GM23338 (cell line): ENCODE measurements around the gene ATIC. TPM values are rescaled to one million over a fixed set of nuclear protein-coding genes. Genes with fewer than 3 reads are reported as not detected.

ENCODE experiments used
- ATAC-seq: fragments of 200-7000 bp; cut with Tn5 transposase; 3 replicates; pipeline ENCODE4 v1.9.1; 2020
- DNase-seq: peaks from one replicate; pipeline ENCODE4 v3.0.0-alpha.2; 2015; ENCODE audit warnings: low spot score
- H2AFZ ChIP-seq: fragments of 200-600 bp; sonication (generic); 2 replicates; pipeline ENCODE4 v1.8.0; 2016; ENCODE audit warnings: antibody characterized with exemption, mild to moderate bottlenecking, moderate library complexity
- H3F3A ChIP-seq: fragments of 200-600 bp; sonication (generic); replicated peaks from 2 replicates; pipeline ENCODE4 v1.8.0; 2017; ENCODE audit warnings: antibody characterized with exemption, mixed run types, low read depth
- H3K27ac ChIP-seq: fragments of 200-600 bp; sonication (generic); 2 replicates; pipeline ENCODE4 v1.6.1; 2016; ENCODE audit warnings: low read depth
- H3K27me3 ChIP-seq: fragments of 200-600 bp; sonication (generic); 2 replicates; pipeline ENCODE4 v1.8.0; 2016; ENCODE audit warnings: mild to moderate bottlenecking, mixed run types, moderate library complexity; ENCODE audit not compliant: insufficient read depth
- H3K36me3 ChIP-seq: fragments of 200-600 bp; sonication (generic); 2 replicates; pipeline ENCODE4 v1.8.0; 2016; ENCODE audit warnings: mild to moderate bottlenecking; ENCODE audit not compliant: insufficient read depth
- H3K4me1 ChIP-seq: fragments of 200-600 bp; sonication (generic); 2 replicates; pipeline ENCODE4 v1.8.0; 2016; ENCODE audit warnings: mild to moderate bottlenecking, moderate library complexity; ENCODE audit not compliant: insufficient read depth
- H3K4me2 ChIP-seq: fragments of 200-600 bp; sonication (generic); 2 replicates; pipeline ENCODE4 v1.7.1; 2017; ENCODE audit warnings: mixed run types
- H3K4me3 ChIP-seq: fragments of 200-600 bp; sonication (generic); 2 replicates; pipeline ENCODE4 v1.6.1; 2016; ENCODE audit warnings: mixed run types
- H3K79me2 ChIP-seq: fragments of 200-600 bp; sonication (generic); replicated peaks from 2 replicates; pipeline ENCODE4 v1.8.0; 2017; ENCODE audit warnings: mild to moderate bottlenecking; ENCODE audit not compliant: insufficient read depth
- H3K9me2 ChIP-seq: fragments of 200-600 bp; sonication (generic); 2 replicates; pipeline ENCODE4 v1.8.0; 2017; ENCODE audit not compliant: insufficient read depth
- H4K20me1 ChIP-seq: fragments of 200-600 bp; sonication (generic); replicated peaks from 2 replicates; pipeline ENCODE4 v1.8.0; 2017; ENCODE audit warnings: mild to moderate bottlenecking; ENCODE audit not compliant: insufficient read depth
- H3K27ac Mint-ChIP-seq: 2 replicates; pipeline ENCODE4 v1.8.0; 2020; ENCODE audit warnings: inconsistent platforms, mild to moderate bottlenecking, moderate library complexity, mixed read lengths
- H3K27me3 Mint-ChIP-seq: 3 replicates; pipeline ENCODE4 v1.8.0; 2022; ENCODE audit warnings: low read depth, mild to moderate bottlenecking, moderate library complexity, mixed read lengths, inconsistent platforms; ENCODE audit not compliant: insufficient read depth, poor library complexity
- H3K36me3 Mint-ChIP-seq: 3 replicates; pipeline ENCODE4 v1.8.0; 2021; ENCODE audit warnings: low read depth, mild to moderate bottlenecking, inconsistent platforms, moderate library complexity, mixed read lengths
- H3K4me1 Mint-ChIP-seq: 3 replicates; pipeline ENCODE4 v1.8.0; 2020; ENCODE audit warnings: mild to moderate bottlenecking, inconsistent platforms, mixed read lengths
- H3K4me3 Mint-ChIP-seq: 3 replicates; pipeline ENCODE4 v1.8.0; 2021; ENCODE audit warnings: moderate library complexity, mild to moderate bottlenecking, inconsistent platforms, mixed read lengths
- H3K9me3 Mint-ChIP-seq: 3 replicates; pipeline ENCODE4 v1.8.0; 2020; ENCODE audit warnings: moderate library complexity, mild to moderate bottlenecking, inconsistent platforms, mixed read lengths
- CTCF ChIP-seq, 2 experiments: fragments of 200-600 bp in 1 of 2; sonication (generic) in 1 of 2; conservative IDR thresholded peaks; 2 replicates each; pipeline versions ENCODE4 v1.5.1 to v1.6.1; 2016 to 2017; ENCODE audit warnings: antibody characterized with exemption in 2 of 2, low read depth in 2 of 2, mild to moderate bottlenecking in 2 of 2, moderate library complexity in 1 of 2
- ZNF331 ChIP-seq: fragments of 250-450 bp; sonication (Bioruptor Pico); IDR thresholded peaks from 2 replicates; pipeline ENCODE4 v1.5.0; 2020; ENCODE audit warnings: low read depth, mild to moderate bottlenecking, moderate library complexity
- ZNF462 ChIP-seq: fragments of 250-450 bp; sonication (Bioruptor Pico); IDR thresholded peaks from 2 replicates; pipeline ENCODE4 v1.5.0; 2020; ENCODE audit warnings: mild to moderate bottlenecking, moderate library complexity
- polyA plus RNA-seq: library from polyadenylated mRNA; unstranded; fragments of >200 nt; fragmentation: Nextera tagmentation; extraction: Ambion mirVana; gene quantifications from 2 replicates; pipeline ENCODE4 v1.2.1, GENCODE V29; 2016
- total RNA-seq: library from RNA; depleted of rRNA; stranded (reverse); fragments of >200 nt; shearing (Covaris generic); gene quantifications from 2 replicates; pipeline ENCODE4 v1.2.3, GENCODE V29; 2014

ATIC gene
- total and polyA plus RNA-seq, 2 experiments from 2014 or later, result 118 to 185 TPM

- TF ChIP-seq ZNF462 (CRISPR knock-in tag), result no peak
These were observed 43.2 kb downstream of the ATIC start (continued) for GRCh38 chr2:215354771-215355695.

GRCh38 chr2:215355801-215356200 lies 43.9 kb downstream of the ATIC start:
- Mint-ChIP-seq H3K27me3 (no peaks in the 10 kb centered on the region), H3K36me3 (peaks cover 21% of the 10 kb centered on the region), H3K4me1 (peaks cover 13% of the 10 kb centered on the region), H3K27ac (no peak overlapping the region), H3K9me3 (no peaks in the 10 kb centered on the region), H3K4me3 (no peak overlapping the region)
- Histone ChIP-seq H3K4me3 (no peak overlapping the region), H3K4me1 (no peaks in the 10 kb centered on the region), H4K20me1 (no peaks in the 10 kb centered on the region; the same call in none of the 2 replicates), H3K4me2 (no peak overlapping the region), H3K27ac (no peak overlapping the region), H3K36me3 (peaks cover 9% of the 10 kb centered on the region; the same call in 1 of the 2 replicates), H2AFZ (no peak overlapping the region), H3K9me2 (no peaks in the 10 kb centered on the region), H3F3A (peaks cover 5% of the 10 kb centered on the region; the same call in 1 of the 2 replicates), H3K79me2 (no peaks in the 10 kb centered on the region), H3K27me3 (no peaks in the 10 kb centered on the region)
- ATAC-seq (no peak), DNase-seq (no peak)
- TF ChIP-seq CTCF (conservative IDR thresholded peaks at IDR 0.05; ENCODE audit: low read depth in 2 of 2) (no peak), ZNF462 (CRISPR knock-in tag) (no peak), ZNF331 (CRISPR knock-in tag) (no peak)
